GM19397 (cell line): ENCODE data around the gene TET1.
"Not testable (repeated sequence)": the region's sequence is repeated elsewhere in the genome, so short reads cannot be mapped to it uniquely, and the experiment has no call there.

ENCODE experiments used
- ATAC-seq: cut with Tn5 transposase; IDR thresholded peaks from one replicate; pipeline ENCODE4 v1.9.1; 2021; ENCODE audit warnings: mild to moderate bottlenecking, moderate library complexity; ENCODE audit not compliant: unreplicated experiment

The TET1 gene

GRCh38 chr10:68560186-68560942 is at the start of gene TET1:
TSS of gene TET1 (plus strand) at chr10:68560337. CDS start at chr10:68572339, 12,002 bp downstream.
- ATAC-seq: no peak

- ATAC-seq: not testable (repeated sequence)
Observed at GRCh38 chr10:68516216-68516615, 43.9 kb upstream of the TET1 start.

- no peak for ATAC-seq
Observed at GRCh38 chr10:68516766-68517165, 43.4 kb upstream of the TET1 start.

- no peak for ATAC-seq
Observed at GRCh38 chr10:68517188-68517587, 42.9 kb upstream of the TET1 start.

- ATAC-seq: not testable (repeated sequence)
Observed at GRCh38 chr10:68518609-68519008, 41.5 kb upstream of the TET1 start.

- not testable (repeated sequence) for ATAC-seq
Observed at GRCh38 chr10:68525490-68526038, 34.6 kb upstream of the TET1 start.

GRCh38 chr10:68526634-68527307 is 33.4 kb upstream of the TET1 start:
- ATAC-seq: no peak

- ATAC-seq: no peak
Observed at GRCh38 chr10:68536973-68537372, 23.2 kb upstream of the TET1 start.

- no peak for ATAC-seq
Observed at GRCh38 chr10:68537796-68538195, 22.3 kb upstream of the TET1 start.

- ATAC-seq: no peak
Observed at GRCh38 chr10:68543004-68543918, 16.9 kb upstream of the TET1 start.

GRCh38 chr10:68550747-68551411 is 9.3 kb upstream of the TET1 start:
- ATAC-seq: no peak

- ATAC-seq: no peak
Observed at GRCh38 chr10:68553138-68553537, 7.0 kb upstream of the TET1 start.

GRCh38 chr10:68553599-68553998 is 6.5 kb upstream of the TET1 start:
- ATAC-seq: no peak

- ATAC-seq: no peak
Observed at GRCh38 chr10:68558478-68558877, 1.7 kb upstream of the TET1 start.

GRCh38 chr10:68559251-68559650 is 886 bp upstream of the TET1 start:
- no peak for ATAC-seq

- ATAC-seq: no peak
Observed at GRCh38 chr10:68559841-68560185, 324 bp upstream of the TET1 start.

GRCh38 chr10:68560943-68561864 is 1.1 kb downstream of the TET1 start:
- ATAC-seq: no peak

- no peak for ATAC-seq
Observed at GRCh38 chr10:68561865-68562649, 1.9 kb downstream of the TET1 start.
